ENCODE data around the gene DDIT3. TPM values are rescaled to one million over a fixed set of nuclear protein-coding genes. Genes with fewer than 3 reads are reported as not detected.

The DDIT3 gene
- total RNA-seq, 1 experiment from 2014 or later, result 15.6 TPM

- peaks cover 20% of the 10 kb centered on the region for H3K79me2 ChIP-seq (ENCODE audit: low read depth)
- no peaks in the 10 kb centered on the region for H3K9me3 ChIP-seq (ENCODE audit: insufficient read depth, low read depth)
- no peak for TF ChIP-seq CTCF (conservative IDR thresholded peaks at IDR 0.05)
- TF ChIP-seq EZH2 (IDR thresholded peaks at IDR 0.05; ENCODE audit: low read depth), result no peak
- H3K4me2 ChIP-seq, result no peak overlapping the region
- intact Hi-C loops (cut with micrococcal nuclease; ENCODE audit: unreplicated experiment), result no loop called here
- H3K4me1 ChIP-seq (replicated peaks; ENCODE audit: insufficient read depth), result peaks cover 4% of the 10 kb centered on the region
- peaks cover 86% of the 10 kb centered on the region for H4K20me1 ChIP-seq (ENCODE audit: insufficient read depth)
- H2AFZ ChIP-seq, result no peak overlapping the region
- H3K9me2 ChIP-seq (ENCODE audit: insufficient read depth), result no peaks in the 10 kb centered on the region
- H3K4me3 ChIP-seq, result no peak overlapping the region
- no peak for DNase-seq
- no peak overlapping the region for H3K27ac ChIP-seq
- no TSS peak for BruUV-seq (replicated peaks)
- POLR2A ChIA-PET (ENCODE audit: unreplicated experiment), result interaction anchor here (0.7 kb wide), 1 partner anchor 1512 kb away, joined by 4 read pairs; no protein-coding TSS in a partner anchor
- H3K36me3 ChIP-seq (ENCODE audit: low read depth), result peaks cover 63% of the 10 kb centered on the region
- H3K27me3 ChIP-seq (ENCODE audit: insufficient read depth, low read depth), result no peaks in the 10 kb centered on the region
- H3F3A ChIP-seq (ENCODE audit: insufficient read depth, low read depth), result peaks cover 83% of the 10 kb centered on the region
- CTCF ChIA-PET, result no interaction called here
Observed at GRCh38 chr12:57513266-57513665, 7.0 kb downstream of the DDIT3 start.

GRCh38 chr12:57512665-57513064 lies 7.6 kb downstream of the DDIT3 start:
- ChIA-PET CTCF (no interaction called here), POLR2A (ENCODE audit: unreplicated experiment) (interaction anchor here (0.5 kb wide), 1 partner anchor 59 kb away, joined by 3 read pairs; no protein-coding TSS in a partner anchor)
- H2AFZ ChIP-seq, result no peak overlapping the region
- peaks cover 80% of the 10 kb centered on the region for H4K20me1 ChIP-seq (ENCODE audit: insufficient read depth)
- DNase-seq, result no peak
- H3K4me3 ChIP-seq, result no peak overlapping the region
- intact Hi-C loops (cut with micrococcal nuclease; ENCODE audit: unreplicated experiment), result no loop called here
- TF ChIP-seq CTCF (conservative IDR thresholded peaks at IDR 0.05) (no peak), EZH2 (IDR thresholded peaks at IDR 0.05; ENCODE audit: low read depth) (no peak)
- H3K4me2 ChIP-seq, result no peak overlapping the region
- H3K4me1 ChIP-seq (replicated peaks; ENCODE audit: insufficient read depth), result no peaks in the 10 kb centered on the region
- no peaks in the 10 kb centered on the region for H3K27me3 ChIP-seq (ENCODE audit: insufficient read depth, low read depth)
- no TSS peak for BruUV-seq (replicated peaks)
- H3K9me2 ChIP-seq (ENCODE audit: insufficient read depth), result no peaks in the 10 kb centered on the region
- no peak overlapping the region for H3K27ac ChIP-seq
- H3K79me2 ChIP-seq (ENCODE audit: low read depth), result peaks cover 14% of the 10 kb centered on the region; the same call in 1 of the 2 replicates
- H3F3A ChIP-seq (ENCODE audit: insufficient read depth, low read depth), result peaks cover 77% of the 10 kb centered on the region
- H3K36me3 ChIP-seq (ENCODE audit: low read depth), result peaks cover 57% of the 10 kb centered on the region
- no peaks in the 10 kb centered on the region for H3K9me3 ChIP-seq (ENCODE audit: insufficient read depth, low read depth)

GRCh38 chr12:57511588-57512325 lies 8.6 kb downstream of the DDIT3 start:
- no TSS peak for BruUV-seq (replicated peaks)
- H3K36me3 ChIP-seq (ENCODE audit: low read depth), result peaks cover 48% of the 10 kb centered on the region

More at GRCh38 chr12:57511588-57512325, 8.6 kb downstream of the DDIT3 start:
- Histone ChIP-seq H4K20me1 (ENCODE audit: insufficient read depth) (peaks cover 71% of the 10 kb centered on the region), H3K79me2 (ENCODE audit: low read depth) (0 out of 2 replicates have a peak, but pooled peaks cover 7% of the 10 kb centered on the region), H3K4me1 (replicated peaks; ENCODE audit: insufficient read depth) (no peaks in the 10 kb centered on the region), H3K4me2 (no peak overlapping the region), H3K4me3 (no peak overlapping the region), H3K9me2 (ENCODE audit: insufficient read depth) (no peaks in the 10 kb centered on the region), H3K27me3 (ENCODE audit: insufficient read depth, low read depth) (no peaks in the 10 kb centered on the region), H3K9me3 (ENCODE audit: insufficient read depth, low read depth) (no peaks in the 10 kb centered on the region), H3F3A (ENCODE audit: insufficient read depth, low read depth) (peaks cover 68% of the 10 kb centered on the region), H2AFZ (no peak overlapping the region), H3K27ac (no peak overlapping the region)
- TF ChIP-seq CTCF (conservative IDR thresholded peaks at IDR 0.05) (no peak), EZH2 (IDR thresholded peaks at IDR 0.05; ENCODE audit: low read depth) (no peak)
- ChIA-PET CTCF (no interaction called here), POLR2A (ENCODE audit: unreplicated experiment) (no interaction called here)
- intact Hi-C loops (cut with micrococcal nuclease; ENCODE audit: unreplicated experiment), result no loop called here
- DNase-seq, result no peak
